Stimulated activated CD8-positive, alpha-beta memory T cell treated with anti-CD3 and anti-CD28 coated beads, Interleukin-15, amount 100 ng/mL, for 24 hours (primary cell): ENCODE results near the gene CFDP1.

Experiments used
- DNase-seq: peaks from one replicate; pipeline ENCODE4 v3.0.0-alpha.2; 2020; ENCODE audit warnings: low read depth

Gene CFDP1

DNA sequence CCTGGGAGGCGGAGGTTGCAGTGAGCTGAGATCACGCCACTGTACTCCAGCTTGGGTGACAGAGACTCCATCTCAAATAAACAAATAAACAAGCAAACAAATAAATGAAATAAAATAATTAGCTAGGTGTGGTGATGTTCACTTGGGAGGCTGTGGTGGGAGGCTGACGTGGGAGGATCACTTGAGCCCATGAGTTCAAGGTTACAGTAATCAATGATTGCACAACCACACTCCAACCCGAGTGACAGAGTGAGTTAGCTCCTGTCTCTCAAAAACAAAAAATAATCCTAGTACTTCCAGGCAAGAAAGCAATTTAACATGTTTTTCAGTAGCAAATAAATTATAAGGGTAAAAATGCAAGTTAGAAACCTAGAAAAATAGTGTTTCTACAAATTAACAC lies 26.4 kb downstream of the CFDP1 start:
- no peak for DNase-seq

DNA sequence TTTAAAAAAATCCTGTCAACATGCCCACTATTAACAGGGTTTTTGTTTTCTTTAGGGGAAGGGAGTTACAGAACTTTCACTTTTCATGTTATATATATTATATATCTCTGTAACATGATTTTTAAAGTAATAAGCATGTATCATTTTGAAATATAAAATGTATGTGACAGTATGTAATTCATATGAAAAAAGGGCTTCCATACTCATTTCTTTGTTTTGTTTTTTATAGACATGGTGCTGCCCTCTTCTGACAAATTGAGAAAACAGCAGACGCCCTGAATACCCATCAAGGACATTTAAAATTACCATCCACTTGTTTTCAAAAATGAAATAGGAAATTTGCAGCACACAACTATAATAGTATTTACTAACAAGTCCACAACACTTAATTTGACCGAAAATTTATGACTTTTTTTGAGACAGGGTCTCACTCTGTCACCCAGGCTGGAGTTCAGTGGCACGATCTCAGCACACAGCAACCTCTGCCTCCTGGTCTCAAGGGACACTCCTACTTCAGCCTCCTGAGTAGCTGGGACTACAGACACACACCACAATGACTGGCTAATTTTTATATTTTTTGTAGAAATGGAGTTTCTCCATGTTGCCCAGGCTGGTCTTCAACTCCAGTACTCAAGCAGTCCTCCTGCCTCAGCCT lies 30.4 kb downstream of the CFDP1 start:
- DNase-seq, result no peak

DNA sequence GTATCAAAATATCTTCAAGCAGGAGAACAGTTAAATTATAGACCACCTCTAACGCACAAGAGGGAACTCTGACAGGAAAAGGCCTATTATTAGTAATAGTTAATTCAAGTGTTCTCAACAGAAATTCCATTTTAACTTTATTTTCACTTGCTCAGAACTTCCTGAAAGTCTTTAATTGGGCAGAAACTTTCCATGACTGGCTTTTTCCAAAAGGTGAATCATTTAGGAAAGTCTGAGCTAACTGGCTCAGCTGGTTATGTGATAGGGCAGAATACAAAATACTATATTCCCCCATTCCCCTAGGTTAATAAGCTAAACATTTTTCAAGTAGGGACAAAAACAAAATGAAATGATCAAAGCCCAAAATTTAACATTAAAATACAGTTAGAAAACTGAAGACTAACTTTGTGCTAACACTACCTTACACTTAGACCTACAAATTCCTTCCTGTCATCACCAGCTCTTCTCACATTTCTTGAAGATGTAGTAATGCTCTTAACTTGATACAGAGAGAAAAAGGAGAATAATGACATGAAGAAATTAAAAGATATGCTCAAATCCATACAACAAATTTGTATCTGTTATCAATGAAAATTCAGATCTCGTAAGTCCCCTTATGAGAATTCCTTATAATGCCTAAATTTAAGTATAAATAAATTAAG lies 31.0 kb downstream of the CFDP1 start:
- no peak for DNase-seq

DNA sequence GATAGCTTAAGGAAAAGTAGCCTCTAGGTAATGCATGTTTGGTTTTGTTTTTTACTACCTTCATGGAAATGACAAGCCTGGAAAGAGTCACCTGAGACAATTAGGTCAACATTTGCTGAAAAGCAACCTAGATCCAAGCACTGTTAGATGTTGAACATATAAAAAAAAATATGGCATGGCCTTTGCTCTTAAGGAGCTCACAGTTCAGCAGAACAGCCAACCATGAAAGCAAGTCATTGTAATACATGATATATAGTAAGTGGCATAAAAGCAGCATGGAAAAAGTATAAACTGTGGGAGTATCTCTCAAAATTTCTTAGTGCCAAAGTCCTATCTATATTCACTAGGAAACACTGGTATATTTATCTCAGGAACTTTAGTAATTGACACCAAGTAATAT lies 31.6 kb downstream of the CFDP1 start:
- no peak for DNase-seq

DNA sequence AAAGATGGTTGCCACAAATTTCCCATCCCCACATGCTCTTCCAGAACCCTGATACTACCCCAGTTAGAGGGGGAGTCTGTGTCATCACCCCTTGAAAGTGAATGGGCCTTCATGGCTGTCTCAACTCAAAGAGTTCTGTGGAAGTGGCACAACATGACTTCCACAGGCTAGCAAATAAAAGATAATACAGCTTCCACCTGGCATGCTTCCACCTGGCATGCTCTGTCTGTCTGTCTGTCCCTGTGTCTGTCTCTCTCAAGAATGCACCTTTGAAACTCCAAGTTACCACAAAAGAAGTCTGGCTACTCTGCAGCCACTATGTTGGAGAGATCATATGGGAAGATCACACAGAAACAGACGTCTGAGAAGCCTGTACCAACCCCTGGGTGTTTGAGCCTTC lies 35.0 kb downstream of the CFDP1 start:
- DNase-seq, result no peak

DNA sequence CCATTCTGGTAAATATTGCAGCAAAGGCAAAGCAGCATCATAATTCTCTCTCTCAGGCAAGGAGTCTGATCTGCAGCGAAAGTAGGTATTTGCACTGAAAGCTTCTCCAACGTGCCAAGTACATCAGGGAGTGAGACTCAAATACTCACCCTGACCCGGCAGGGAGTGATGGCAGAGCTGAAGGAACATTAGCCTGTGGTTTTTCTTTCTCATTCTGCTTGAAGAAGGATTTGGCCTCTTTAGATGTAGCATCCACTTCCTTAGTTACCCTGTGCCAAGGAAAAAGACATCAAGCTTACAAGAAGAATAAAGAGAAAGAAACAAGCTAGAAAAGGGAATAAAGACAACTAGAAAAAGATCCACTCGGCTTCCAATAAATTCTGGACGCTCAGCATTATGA lies 38.4 kb downstream of the CFDP1 start:
- no peak for DNase-seq

DNA sequence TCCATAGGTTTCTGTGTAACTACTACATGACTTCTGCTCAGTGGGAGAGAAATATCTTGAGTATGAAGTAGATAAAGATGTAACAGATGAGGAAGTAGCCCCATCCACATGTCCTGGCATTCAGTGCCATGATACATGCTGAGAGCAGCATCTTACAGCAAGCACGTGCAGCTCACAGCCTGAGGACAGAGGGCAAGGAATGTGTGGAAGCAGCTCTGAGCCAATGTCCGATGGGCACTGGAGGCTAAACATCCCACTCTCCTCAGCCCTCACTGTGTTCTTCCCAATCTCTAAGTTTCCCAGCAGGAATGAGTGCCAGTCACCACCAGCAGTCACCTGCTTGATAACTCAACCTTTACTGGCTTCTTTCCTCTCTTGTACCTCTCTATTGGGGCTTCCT lies 40.4 kb downstream of the CFDP1 start:
- no peak for DNase-seq

DNA sequence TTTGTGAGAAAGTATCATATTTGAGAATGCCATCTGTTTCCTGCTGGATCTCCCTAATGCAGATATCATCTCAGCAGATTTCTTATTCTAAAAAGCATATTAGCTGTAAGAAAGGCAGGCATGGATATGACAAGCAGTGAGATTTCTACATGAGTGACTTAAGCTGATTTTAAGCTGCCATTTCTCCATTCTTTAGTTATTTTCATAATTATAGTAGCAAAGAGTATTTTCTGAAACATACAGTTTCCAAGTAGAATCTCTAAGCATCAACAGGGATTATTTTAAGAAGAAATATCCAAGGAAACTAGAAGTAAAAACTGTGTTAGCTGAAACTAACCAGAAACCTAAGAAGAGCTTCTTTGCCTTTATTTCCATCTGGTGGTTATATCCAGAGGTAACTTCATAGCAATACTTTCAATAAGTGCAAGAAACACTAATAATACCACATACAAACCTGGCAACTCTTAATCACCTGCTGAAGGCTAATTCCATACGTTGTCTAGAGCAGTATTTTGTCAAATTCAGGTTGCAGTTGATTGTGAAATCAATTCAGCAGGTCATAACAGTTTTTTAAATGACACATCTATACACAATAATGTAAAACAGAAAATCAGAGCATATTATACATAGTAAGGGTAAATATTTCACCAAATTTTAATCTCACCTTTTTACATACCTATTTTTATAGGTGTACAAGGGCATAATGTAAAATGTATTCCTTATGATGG lies 42.2 kb downstream of the CFDP1 start:
- DNase-seq, result no peak

DNA sequence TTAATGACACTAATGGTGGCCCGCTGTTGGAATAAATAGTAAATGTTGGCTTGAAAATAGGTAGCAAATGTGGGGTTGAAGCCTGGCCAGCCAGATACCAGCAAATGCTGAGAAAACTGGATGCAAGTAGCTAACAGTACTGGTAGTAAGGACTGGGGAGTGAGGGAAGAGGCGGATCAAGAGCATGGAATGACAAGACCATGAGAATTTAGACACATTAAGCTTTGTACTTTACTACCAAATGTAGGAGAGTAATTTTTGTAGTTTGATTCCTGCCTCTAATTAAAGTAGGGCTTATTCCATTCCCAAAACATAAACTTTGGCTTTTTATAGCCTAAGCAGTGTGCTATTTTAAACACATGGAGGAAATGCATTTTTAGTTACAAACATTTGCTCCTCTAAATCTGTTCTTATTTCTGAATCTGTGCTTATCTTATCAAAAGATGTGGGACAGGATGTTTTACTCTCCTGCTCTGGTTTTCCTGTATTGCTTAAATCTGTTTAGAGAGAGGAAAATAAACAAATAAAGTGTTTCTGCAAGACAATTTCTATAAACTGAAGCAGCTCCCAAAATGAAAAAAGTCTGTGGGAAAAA lies 44.1 kb downstream of the CFDP1 start:
- no peak for DNase-seq

DNA sequence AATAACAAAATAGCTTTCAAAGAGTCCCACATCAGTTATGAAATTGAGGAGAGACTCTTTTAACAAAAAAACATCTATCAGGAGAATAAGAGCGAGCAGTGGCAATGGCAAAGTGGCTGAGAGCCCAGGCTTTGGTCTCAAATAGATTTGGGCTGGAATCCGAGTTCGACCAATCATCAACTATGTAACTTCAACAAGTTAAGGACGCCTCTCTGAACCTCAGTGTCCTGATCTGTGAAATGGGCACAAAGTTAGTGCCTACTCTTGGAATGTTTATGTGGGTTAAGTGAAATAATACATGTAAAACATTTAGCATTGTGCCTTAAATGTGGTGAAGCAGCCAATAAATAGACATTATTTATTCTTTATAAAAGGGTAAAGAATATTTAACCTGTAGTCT lies 45.4 kb downstream of the CFDP1 start:
- no peak for DNase-seq

DNA sequence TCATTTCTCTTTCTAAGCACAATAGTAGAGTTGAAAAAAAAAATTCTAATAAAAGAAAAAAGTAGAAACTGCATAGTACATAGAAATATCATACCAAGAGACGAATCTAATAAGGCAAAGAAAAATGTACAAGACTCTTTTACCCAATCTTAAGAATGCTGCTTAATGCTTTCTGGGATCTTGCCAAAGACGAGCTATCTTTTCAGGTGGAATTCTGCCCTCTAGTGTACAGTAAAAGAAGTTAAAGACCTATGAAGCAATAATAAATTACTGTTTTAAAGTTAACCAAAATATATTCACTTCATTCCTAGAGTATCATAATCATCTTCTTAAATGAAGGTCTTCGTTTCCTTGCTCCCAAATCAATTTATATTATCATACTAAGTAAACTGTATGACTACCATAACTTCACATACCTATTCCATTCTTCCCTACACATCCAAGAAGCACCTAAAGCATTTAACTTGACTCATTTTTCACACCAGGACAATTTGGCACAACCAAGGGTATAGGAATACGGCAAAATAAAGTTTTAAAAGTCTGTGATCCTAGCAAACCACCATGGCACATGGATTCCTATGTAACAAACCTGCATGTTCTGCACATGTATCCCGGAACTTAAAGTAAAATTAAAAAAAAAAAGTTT lies 47.7 kb downstream of the CFDP1 start:
- no peak for DNase-seq

DNA sequence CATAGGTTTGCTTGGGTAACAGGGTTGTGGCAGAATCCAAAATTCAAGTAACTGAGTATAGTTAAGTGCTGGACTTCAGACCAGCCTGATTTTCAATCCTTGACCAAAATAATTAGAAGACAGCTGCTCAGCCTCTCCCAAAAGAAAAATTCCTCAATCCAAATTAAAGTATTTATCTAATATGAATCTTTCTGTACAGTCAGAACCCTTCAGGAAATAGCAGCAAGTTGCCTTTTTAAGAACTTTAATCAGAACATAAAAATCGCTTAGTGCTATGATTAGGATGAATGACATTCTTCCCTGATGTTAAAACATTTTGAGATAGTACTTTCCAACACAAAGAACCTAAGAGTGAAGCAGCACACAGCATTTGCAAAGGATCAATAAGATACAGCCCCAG lies 50.2 kb downstream of the CFDP1 start:
- no peak for DNase-seq

DNA sequence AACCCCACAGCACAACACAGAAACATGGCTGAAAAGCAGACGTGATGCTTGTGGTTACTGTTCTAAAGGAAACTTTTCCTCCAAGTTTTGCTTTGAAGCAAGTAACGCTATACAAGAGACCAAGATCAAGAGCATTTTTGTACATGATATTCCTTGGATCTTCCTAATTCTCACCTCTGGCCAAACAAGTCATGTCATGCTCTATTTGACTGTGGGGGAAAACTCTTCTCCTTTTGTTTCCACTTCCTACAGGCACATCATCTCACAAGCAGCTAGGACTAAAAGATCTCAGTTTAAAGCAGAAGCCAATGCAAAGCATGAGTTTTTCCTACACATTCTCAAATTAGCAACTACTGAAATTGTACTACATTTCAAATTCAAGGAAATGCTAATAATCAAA lies 50.7 kb downstream of the CFDP1 start:
- no peak for DNase-seq

DNA sequence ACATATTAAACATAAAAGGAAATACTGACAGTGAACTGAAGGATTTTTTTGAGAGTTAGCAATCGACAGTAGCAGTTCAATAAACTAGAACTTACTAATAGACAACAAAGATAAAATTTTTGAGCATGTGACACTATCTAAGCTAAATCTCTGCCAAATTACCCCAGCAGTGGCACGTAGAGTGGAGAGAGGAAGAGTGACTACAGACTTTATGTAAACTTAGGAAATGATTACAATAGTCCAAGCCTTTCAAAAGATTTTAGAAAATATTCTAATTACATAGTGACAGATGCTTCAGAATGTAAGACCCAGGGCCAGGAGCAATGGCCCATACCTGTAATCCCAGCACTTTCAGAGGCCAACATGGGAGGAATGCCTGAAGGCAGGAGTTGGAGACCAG lies 52.4 kb downstream of the CFDP1 start:
- DNase-seq, result no peak

DNA sequence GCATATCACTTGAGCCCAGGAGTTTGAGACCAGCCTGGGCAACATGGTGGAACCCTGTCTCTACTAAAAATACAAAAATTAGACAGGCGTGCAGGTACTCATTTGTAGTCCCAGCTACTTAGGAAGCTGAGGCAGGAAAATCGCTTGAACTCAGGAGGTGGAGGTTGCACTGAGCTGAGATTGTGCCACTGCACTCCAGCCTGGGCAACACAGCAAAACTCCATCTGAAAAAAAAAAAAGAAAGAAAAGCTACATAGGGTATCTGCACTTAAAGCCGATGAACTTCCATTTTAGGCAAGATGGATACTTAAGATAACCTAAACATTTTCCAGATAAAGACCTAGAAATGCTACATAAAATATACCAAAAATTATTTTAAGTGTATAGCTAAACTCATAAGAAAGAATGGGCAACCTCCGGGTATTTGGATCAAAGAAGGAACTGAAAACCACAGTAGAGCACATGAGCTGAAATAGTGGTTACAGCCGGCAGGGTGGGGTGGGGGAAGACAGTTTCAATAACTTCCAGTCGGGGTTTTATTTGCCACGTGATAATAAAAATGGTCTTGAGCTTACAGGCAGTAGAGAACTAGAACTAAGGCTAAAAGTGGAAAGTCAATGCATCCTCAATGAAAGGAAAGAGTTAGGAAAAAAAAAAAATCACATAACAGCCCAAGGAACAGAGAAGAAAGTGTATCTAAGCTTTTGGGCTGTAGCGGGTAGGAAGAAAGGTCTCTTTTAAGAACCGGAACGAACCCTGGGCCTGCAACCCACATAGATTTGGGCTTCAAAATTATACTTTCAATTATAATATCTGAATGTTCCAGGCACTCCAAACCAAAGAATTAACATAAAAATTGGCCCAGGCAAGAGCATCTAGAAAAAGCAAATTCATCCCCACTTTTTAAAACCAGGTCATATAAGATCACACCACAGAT lies 53.1 kb downstream of the CFDP1 start:
- DNase-seq, result no peak

DNA sequence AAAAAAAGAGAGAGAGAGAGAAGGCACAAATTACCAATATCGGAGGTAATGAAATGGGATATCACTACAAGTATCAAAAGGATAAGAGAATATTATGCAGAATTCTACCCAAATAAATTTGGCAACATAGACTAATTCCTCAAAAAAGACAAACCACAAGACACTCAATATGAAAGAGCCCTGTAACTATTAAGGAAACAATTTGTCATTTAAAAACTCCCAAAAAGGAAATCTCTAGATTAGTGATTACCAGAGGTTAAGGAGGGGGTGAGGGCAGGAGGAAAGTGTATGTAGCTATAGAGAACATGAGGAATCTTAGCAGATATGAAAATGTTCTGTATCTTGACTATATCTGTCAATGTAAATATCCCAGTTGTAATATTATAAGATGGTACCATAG lies 54.0 kb downstream of the CFDP1 start:
- no peak for DNase-seq

DNA sequence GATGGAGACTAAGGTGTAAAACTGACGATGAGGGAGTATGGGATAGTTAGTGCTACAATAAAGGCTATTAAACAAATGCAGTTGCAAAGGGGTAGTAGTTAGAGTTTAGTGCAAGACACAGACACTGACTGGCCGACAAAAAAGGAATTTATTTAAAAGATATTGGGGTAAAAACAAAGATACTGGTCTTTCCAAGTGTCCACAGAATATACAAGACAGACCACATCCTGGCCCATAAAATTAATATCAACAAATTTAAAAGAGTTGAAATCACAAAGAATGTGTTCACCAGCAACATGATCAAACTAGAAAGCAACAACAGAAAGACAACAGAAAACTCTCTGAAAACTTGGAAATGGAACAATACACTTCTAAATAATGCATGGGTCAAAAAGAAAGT lies 54.7 kb downstream of the CFDP1 start:
- DNase-seq, result no peak

DNA sequence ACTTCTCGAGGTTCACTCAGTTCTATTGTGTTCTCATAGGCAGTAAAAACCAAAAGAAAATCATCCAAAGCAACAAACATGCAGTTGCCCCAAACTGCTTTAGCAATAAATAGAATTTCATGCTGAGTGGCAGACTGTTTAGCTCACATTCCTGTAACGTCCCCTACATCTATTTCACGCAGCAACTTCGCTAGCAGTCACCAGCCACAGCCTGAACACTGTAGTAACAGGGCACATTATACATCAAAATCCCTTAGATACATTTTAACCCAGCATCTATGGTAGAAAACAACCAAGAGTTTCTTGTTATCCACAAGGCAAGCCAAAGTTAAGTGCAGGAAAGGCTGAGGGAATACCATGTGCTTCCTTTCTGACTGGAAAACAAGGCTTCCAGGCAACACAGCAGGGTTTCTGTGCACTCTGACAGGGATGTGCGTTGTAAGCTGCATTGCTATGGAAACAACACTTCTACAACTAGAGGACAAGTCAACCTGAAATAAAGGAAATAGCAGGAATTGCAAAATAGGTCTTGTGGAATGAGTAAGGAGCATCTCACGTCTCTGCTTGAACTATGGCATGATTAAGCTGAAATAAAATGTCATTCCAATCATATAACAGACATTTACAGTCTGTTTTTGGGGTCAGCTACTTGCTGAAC lies 55.4 kb downstream of the CFDP1 start:
- no peak for DNase-seq

DNA sequence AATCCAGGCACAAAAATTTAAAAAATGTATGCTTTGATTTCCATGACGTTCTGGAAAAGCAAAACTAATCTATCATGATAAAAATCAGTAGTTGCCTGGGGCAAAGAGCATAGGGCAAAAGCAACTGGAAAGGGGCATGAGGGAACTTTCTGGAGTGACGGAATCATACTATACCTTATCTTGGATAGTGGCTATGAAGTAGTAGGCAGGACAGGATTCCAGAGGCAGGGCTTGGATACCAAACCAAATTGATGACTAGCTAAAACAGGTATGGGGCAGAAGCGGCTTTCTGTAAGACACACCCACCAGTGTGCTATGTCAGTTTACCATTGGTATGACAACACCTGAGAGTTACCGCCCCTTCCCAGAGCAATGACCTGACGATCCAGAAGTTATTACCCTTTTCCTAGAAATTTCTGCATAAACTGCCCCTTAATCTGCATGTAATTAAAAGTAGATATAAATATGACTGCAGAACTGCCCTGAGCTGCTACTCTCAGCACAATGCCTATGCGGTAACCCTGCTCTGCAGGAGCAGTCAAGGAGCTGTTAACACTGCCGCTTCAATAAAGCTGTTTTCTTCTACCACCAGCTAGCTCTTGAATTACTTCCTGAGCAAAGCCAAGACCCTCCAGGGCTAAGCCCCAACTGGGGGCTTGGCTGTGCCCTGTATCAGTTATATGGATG lies 56.7 kb downstream of the CFDP1 start:
- no peak for DNase-seq

DNA sequence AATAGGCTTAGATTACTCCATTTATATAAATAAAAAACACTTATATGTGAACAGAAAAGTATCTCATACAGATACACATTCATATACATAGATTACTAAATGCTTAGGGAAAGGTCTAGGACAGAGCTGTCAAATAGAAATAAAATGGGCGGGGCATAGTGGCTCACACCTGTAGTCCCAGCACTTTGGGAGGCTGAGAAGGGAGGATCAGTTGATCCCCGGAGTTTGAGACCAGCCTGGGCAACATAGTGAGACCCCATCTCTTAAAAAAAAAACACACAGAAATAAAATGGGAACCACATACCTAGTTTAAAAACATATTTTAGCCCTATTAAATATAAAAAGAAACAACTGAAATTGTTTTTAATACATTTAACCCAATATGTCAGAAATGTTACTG lies 58.9 kb downstream of the CFDP1 start:
- no peak for DNase-seq
